ENCODE data around the gene BRINP3.

- TF ChIP-seq POLR2A (IDR thresholded peaks at IDR 0.05), result no peak
- no peak for TF ChIP-seq CTCF (IDR thresholded peaks at IDR 0.05)
Observed at GRCh38 chr1:190273161-190273560, 204.5 kb downstream of the BRINP3 start.
